NCI-H2227 (cell line): ENCODE measurements around the gene ALPP.
"Not testable (repeated sequence)": the region's sequence is repeated elsewhere in the genome, so short reads cannot be mapped to it uniquely, and the experiment has no call there.

Source experiments
- DNase-seq: peaks from one replicate; lab custom pipeline; 2025; ENCODE audit not compliant: unreplicated experiment; lab: John Stamatoyannopoulos, UW

The ALPP gene

GRCh38 chr2:232363064-232363783 is 15.3 kb upstream of the ALPP start:
- not testable (repeated sequence) for DNase-seq

GRCh38 chr2:232363784-232364615 is 14.6 kb upstream of the ALPP start:
- DNase-seq, result no peak

- DNase-seq, result not testable (repeated sequence)
These were observed 13.6 kb upstream of the ALPP start for GRCh38 chr2:232364806-232365594.

- no peak for DNase-seq
These were observed 12.8 kb upstream of the ALPP start for GRCh38 chr2:232365621-232366321.

GRCh38 chr2:232366461-232366860 is 12.1 kb upstream of the ALPP start:
- not testable (repeated sequence) for DNase-seq

GRCh38 chr2:232367016-232367415 is 11.5 kb upstream of the ALPP start:
- no peak for DNase-seq

- no peak for DNase-seq
These were observed 10.8 kb upstream of the ALPP start for GRCh38 chr2:232367591-232368233.

GRCh38 chr2:232368311-232368731 is 10.2 kb upstream of the ALPP start:
- no peak for DNase-seq

GRCh38 chr2:232369126-232369951 is 9.2 kb upstream of the ALPP start:
- no peak for DNase-seq

GRCh38 chr2:232370007-232370406 is 8.5 kb upstream of the ALPP start:
- not testable (repeated sequence) for DNase-seq

- DNase-seq, result no peak
These were observed 6.0 kb upstream of the ALPP start for GRCh38 chr2:232372231-232373208.

- no peak for DNase-seq
These were observed 4.2 kb upstream of the ALPP start for GRCh38 chr2:232374356-232374755.

- DNase-seq, result no peak
These were observed 3.4 kb upstream of the ALPP start for GRCh38 chr2:232375164-232375563.

GRCh38 chr2:232376260-232376659 is 2.3 kb upstream of the ALPP start:
- DNase-seq, result no peak

GRCh38 chr2:232376713-232377112 is 1.8 kb upstream of the ALPP start:
- no peak for DNase-seq

GRCh38 chr2:232377319-232377718 is 1.2 kb upstream of the ALPP start:
- no peak for DNase-seq

GRCh38 chr2:232377841-232378734 is 463 bp upstream of the ALPP start:
- DNase-seq, result no peak
